Measurements from ENCODE around the gene IGF2BP2. TPM values are rescaled to one million over a fixed set of nuclear protein-coding genes. Genes with fewer than 3 reads are reported as not detected.

The IGF2BP2 gene
- total RNA-seq, 1 donor from 2014 or later, result 19.4 TPM

- no peaks in the 10 kb centered on the region for H3K9me3 ChIP-seq
- no peaks in the 10 kb centered on the region for H3K36me3 ChIP-seq
- H3K27me3 ChIP-seq (ENCODE audit: low read depth), result no peaks in the 10 kb centered on the region
- no peak overlapping the region for H3K4me3 ChIP-seq
- TF ChIP-seq, protein P1, sequence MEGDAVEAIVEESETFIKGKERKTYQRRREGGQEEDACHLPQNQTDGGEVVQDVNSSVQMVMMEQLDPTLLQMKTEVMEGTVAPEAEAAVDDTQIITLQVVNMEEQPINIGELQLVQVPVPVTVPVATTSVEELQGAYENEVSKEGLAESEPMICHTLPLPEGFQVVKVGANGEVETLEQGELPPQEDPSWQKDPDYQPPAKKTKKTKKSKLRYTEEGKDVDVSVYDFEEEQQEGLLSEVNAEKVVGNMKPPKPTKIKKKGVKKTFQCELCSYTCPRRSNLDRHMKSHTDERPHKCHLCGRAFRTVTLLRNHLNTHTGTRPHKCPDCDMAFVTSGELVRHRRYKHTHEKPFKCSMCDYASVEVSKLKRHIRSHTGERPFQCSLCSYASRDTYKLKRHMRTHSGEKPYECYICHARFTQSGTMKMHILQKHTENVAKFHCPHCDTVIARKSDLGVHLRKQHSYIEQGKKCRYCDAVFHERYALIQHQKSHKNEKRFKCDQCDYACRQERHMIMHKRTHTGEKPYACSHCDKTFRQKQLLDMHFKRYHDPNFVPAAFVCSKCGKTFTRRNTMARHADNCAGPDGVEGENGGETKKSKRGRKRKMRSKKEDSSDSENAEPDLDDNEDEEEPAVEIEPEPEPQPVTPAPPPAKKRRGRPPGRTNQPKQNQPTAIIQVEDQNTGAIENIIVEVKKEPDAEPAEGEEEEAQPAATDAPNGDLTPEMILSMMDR (IDR thresholded peaks at IDR 0.05), result no peak
- ATAC-seq, result peak; percentile 64 to 70
- no peak for DNase-seq
- intact Hi-C loops (cut with DNase I), result no loop called here
- H3K4me1 ChIP-seq, result peaks cover 6% of the 10 kb centered on the region
- H3K27ac ChIP-seq, result no peak overlapping the region
Measured at GRCh38 chr3:185837414-185837813, 12.6 kb upstream of the IGF2BP2 start.

DNA sequence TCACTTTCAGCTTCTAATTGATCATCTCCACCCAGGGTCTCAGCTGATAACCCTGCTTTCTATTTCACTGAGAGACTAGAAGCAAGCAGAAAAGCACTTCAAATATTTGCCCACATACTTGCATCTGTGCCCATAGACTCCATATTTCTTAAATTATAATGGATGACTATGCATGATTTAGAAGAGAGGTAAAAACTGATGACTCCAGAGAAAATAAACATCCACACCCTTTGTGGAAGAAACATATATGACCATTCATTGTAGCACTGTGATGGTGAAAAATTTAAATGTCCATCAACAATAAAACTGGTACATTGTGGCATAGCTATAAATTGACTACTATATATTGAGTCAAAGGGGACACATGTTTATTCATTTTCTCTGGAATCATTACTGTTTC lies 7.1 kb upstream of the IGF2BP2 start:
- no peak overlapping the region for H3K4me3 ChIP-seq
- intact Hi-C loops (cut with DNase I), result no loop called here
- DNase-seq, result no peak
- no peaks in the 10 kb centered on the region for H3K36me3 ChIP-seq
- H3K27ac ChIP-seq, result no peak overlapping the region
- TF ChIP-seq, protein P1 (IDR thresholded peaks at IDR 0.05), result no peak
- no peak for ATAC-seq
- no peaks in the 10 kb centered on the region for H3K27me3 ChIP-seq (ENCODE audit: low read depth)
- H3K9me3 ChIP-seq, result no peaks in the 10 kb centered on the region
- H3K4me1 ChIP-seq, result peaks cover under 1% of the 10 kb centered on the region

DNA sequence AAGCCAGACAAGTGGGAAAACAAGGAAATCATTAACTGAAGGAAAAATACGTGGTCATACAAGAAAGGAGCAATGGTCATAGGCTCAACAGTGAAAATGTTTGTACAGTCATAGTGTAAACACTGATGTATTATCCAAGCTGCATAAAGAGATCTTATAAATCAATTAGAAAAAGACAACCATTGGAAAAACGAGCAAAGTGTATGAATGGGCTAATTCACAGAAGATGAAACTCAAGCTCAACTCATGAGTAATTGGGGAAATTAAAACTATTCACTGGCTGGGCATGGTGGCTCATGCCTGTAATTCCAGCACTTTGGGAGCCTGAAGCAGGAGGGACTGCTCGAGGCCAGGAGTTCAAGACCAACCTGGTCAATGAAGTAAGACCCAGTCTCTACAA lies 6.4 kb upstream of the IGF2BP2 start:
- H3K9me3 ChIP-seq, result no peaks in the 10 kb centered on the region
- no peaks in the 10 kb centered on the region for H3K36me3 ChIP-seq
- peaks cover 8% of the 10 kb centered on the region for H3K4me1 ChIP-seq
- TF ChIP-seq, protein P1 (IDR thresholded peaks at IDR 0.05), result no peak
- peaks cover under 1% of the 10 kb centered on the region for H3K27me3 ChIP-seq (ENCODE audit: low read depth)
- H3K4me3 ChIP-seq, result no peak overlapping the region
- intact Hi-C loops (cut with DNase I), result no loop called here
- ATAC-seq (no peak), DNase-seq (no peak)
- no peak overlapping the region for H3K27ac ChIP-seq

DNA sequence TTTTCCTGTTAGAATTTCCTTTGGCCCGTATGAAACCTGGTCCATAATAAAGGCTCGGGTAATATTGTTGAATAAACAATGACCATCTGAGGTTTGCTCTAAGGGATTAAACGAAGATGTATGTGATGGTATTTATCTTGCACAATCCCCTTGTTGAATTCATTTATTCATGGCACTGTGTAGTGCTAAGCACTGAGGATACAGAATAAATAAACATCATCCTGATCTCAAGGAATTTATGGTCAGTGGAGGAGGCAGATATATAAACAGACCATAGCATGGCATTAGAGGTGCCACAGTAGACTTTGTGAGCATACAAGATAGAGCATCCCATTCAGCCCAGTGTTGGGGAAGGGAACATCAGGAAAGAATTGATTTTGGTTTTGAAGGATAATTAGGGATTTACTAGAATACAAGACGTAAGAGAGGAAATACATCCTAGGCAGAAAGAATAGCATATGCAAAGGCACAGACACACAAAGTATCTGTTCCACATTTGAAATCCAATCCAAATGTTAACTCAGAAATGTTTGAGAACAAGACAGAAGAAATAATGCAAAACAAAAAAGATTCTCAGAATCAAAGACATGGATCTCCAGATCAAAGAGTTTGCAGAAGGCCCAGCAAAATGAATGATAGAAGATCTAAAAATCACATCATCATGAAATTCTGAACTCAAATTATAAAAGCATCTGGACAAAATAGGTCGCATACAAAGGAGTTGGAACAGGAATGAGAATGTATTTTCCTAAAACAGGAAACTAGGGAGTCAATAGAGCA lies 5.4 kb upstream of the IGF2BP2 start:
- TF ChIP-seq, protein P1 (IDR thresholded peaks at IDR 0.05), result no peak
- Histone ChIP-seq H3K9me3 (no peaks in the 10 kb centered on the region), H3K4me3 (no peak overlapping the region), H3K36me3 (no peaks in the 10 kb centered on the region), H3K27ac (no peak overlapping the region), H3K4me1 (peaks cover 11% of the 10 kb centered on the region), H3K27me3 (ENCODE audit: low read depth) (peaks cover 8% of the 10 kb centered on the region)
- intact Hi-C loops (cut with DNase I), result no loop called here
- DNase-seq (no peak), ATAC-seq (no peak)

DNA sequence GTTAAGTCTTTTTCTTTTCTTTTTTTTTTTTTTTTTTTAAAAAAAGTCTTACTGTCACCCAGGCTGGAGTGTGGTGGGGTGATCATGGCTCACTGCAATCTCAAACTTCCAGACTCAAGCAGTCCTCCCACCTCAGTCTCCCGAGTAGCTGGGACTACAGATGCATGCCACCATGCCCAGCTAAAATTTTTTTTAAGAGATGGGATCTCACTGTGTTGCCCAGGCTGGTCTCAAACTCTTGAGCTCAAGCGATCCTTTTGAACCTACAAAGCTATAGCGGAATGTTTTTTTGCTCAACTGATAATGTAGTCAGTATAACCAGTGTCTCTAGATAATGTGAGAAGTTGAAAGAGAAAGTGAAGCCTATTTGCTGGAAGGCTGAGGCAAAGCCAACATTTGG lies 3.9 kb upstream of the IGF2BP2 start:
- H3K4me1 ChIP-seq, result peaks cover 11% of the 10 kb centered on the region
- TF ChIP-seq, protein P1 (IDR thresholded peaks at IDR 0.05), result no peak
- no peak for DNase-seq
- no peak for ATAC-seq
- H3K27me3 ChIP-seq (ENCODE audit: low read depth), result peaks cover 8% of the 10 kb centered on the region
- no peak overlapping the region for H3K4me3 ChIP-seq
- no peak overlapping the region for H3K27ac ChIP-seq
- no peaks in the 10 kb centered on the region for H3K36me3 ChIP-seq
- intact Hi-C loops (cut with DNase I), result no loop called here
- no peaks in the 10 kb centered on the region for H3K9me3 ChIP-seq
